Activated CD4-positive, alpha-beta T cell treated with anti-CD3 and anti-CD28 coated beads, Interleukin-2, amount 10 ng/mL, durations not matched to agents 24 days and 14 days (primary cell): ENCODE measurements around the gene MYH15. TPM values are rescaled to one million over a fixed set of nuclear protein-coding genes. Genes with fewer than 3 reads are reported as not detected.
"Not testable (repeated sequence)": the region's sequence is repeated elsewhere in the genome, so short reads cannot be mapped to it uniquely, and the experiment has no call there.

Experiments used
- DNase-seq: peaks from one replicate; pipeline ENCODE4 v3.0.0; 2022
- H3K27ac Mint-ChIP-seq: one replicate; pipeline ENCODE4 v1.8.0; 2022; ENCODE audit warnings: mild to moderate bottlenecking, mixed read lengths
- H3K27me3 Mint-ChIP-seq: one replicate; pipeline ENCODE4 v1.8.0; 2022; ENCODE audit warnings: mixed read lengths
- H3K36me3 Mint-ChIP-seq: one replicate; pipeline ENCODE4 v1.8.0; 2022; ENCODE audit warnings: low read depth, mild to moderate bottlenecking, mixed read lengths
- H3K4me1 Mint-ChIP-seq: one replicate; pipeline ENCODE4 v1.8.0; 2021; ENCODE audit warnings: mixed read lengths
- H3K4me3 Mint-ChIP-seq: one replicate; pipeline ENCODE4 v1.8.0; 2022; ENCODE audit warnings: mild to moderate bottlenecking, moderate library complexity, mixed read lengths
- H3K9me3 Mint-ChIP-seq: one replicate; pipeline ENCODE4 v1.8.0; 2021; ENCODE audit warnings: mixed read lengths
- intact Hi-C: fragments of 100-400 bp; cut with micrococcal nuclease; formaldehyde crosslinking; loops from one replicate; pipeline ENCODE4 v1.15.1; 2023
- total RNA-seq: library from RNA; stranded (reverse); gene quantifications from 2 replicates; pipeline ENCODE4 v1.2.3, GENCODE V29; 2022

MYH15 gene
- total RNA-seq, 1 donor from 2014 or later = 0.12 TPM

DNA sequence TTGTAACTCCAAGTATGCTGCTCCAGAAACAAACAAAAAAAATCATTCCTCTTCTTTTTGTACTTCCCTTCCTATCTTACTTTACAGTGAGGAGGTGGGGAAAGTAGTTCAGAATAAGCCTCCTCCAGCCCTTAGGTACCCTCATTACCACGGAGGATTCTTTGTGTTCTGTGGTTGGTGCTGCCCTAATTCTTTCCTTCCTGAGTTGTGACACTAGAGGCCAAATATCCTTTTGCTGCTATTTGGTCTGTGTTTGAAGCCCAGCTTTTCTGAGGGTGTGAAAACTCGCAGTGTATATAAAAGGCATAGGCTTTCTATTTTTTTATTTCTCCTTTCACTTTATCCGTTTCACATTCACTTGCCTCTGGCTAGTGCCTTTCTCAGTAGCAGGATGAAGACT, 115.8 kb downstream of the MYH15 start:
- Mint-ChIP-seq H3K27ac (no peak overlapping the region), H3K27me3 (peaks cover 13% of the 10 kb centered on the region), H3K4me1 (peaks cover 2% of the 10 kb centered on the region), H3K9me3 (peaks cover 8% of the 10 kb centered on the region), H3K36me3 (no peaks in the 10 kb centered on the region), H3K4me3 (no peak overlapping the region)
- DNase-seq = no peak
- intact Hi-C loops = no loop called here

DNA sequence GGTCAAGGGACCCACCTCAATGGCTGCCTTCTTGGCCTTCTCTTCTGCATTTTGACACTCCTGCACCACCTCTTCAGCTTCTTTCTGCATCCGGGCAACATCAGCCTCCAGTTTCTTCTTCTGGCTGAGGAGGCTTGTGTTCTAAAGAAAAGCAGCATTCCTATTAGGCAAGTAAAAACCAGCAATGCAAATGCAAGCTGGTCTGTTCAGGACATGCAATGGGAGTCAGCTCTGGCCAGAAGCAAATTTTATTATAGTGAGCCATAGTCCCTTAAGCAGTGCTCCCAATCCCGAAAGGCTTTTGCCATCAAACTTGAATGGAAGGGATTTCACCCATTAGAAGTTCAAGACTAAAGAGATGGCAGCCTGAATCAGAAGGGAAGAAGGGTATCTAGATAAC, 116.4 kb downstream of the MYH15 start:
- Mint-ChIP-seq H3K4me1 (peaks cover 5% of the 10 kb centered on the region), H3K27me3 (peaks cover 13% of the 10 kb centered on the region), H3K27ac (no peak overlapping the region), H3K4me3 (no peak overlapping the region), H3K36me3 (no peaks in the 10 kb centered on the region), H3K9me3 (peaks cover 7% of the 10 kb centered on the region)
- no peak for DNase-seq
- intact Hi-C loops = no loop called here

DNA sequence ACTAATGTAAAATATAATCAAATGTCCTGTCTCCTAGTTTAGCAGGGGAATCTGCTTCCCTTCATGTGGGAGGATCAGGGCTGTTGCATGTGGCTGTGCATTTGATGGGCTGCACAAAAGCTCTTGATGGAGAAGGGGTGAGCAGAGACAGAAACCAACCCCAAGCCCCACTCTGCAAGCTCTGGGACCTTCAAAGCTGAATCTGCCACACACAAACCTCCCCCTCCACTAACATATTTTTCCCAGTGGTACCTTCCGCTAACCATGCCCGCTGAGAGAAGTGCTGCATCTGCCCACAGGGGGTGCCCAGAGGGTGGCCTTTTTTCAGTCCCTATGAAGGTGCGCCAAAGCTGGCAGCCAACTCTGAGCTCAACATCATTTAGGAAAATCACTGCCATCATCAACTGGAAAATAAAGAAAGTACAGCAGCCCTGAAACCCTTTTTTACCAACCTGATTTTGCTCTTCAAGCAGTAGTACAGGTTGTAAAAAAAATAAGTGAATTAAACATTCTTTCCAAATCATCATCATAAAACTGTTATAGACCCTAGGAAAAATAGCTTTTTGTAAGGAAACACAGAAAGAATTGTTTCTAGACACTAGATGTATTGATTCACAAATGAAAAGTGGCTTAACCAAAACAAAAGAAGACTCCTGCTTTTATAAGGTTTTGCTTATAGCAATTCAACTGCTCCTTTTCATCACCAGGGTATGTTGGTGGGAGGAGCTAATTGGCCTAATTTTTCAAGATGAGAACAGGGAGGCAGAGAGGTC, 117.1 kb downstream of the MYH15 start:
- Mint-ChIP-seq H3K36me3 (no peaks in the 10 kb centered on the region), H3K9me3 (peaks cover 7% of the 10 kb centered on the region), H3K4me1 (peaks cover 9% of the 10 kb centered on the region), H3K27me3 (peaks cover 13% of the 10 kb centered on the region), H3K4me3 (no peak overlapping the region), H3K27ac (no peak overlapping the region)
- no peak for DNase-seq
- intact Hi-C loops = no loop called here

- Mint-ChIP-seq H3K9me3 (peaks cover 7% of the 10 kb centered on the region), H3K4me3 (no peak overlapping the region)
- intact Hi-C loops = no loop called here
Observed at GRCh38 chr3:108391917-108392593, 118.3 kb downstream of the MYH15 start.

GRCh38 chr3:108389372-108389771, 121.0 kb downstream of the MYH15 start:
- H3K4me1 Mint-ChIP-seq = peaks cover 18% of the 10 kb centered on the region
- no peak for DNase-seq
- H3K27me3 Mint-ChIP-seq = peaks cover 11% of the 10 kb centered on the region
- intact Hi-C loops = loop anchor here (2.0 to 5.0 kb wide), 4 partner anchors 167 to 462 kb away; partner anchors contain the start of gene IFT57
- H3K9me3 Mint-ChIP-seq = peaks cover 7% of the 10 kb centered on the region
- H3K36me3 Mint-ChIP-seq = no peaks in the 10 kb centered on the region
- H3K27ac Mint-ChIP-seq = no peak overlapping the region
- H3K4me3 Mint-ChIP-seq = no peak overlapping the region

More at GRCh38 chr3:108391917-108392593, 118.3 kb downstream of the MYH15 start:
- H3K27me3 Mint-ChIP-seq = peaks cover 11% of the 10 kb centered on the region
- DNase-seq = no peak
- no peaks in the 10 kb centered on the region for H3K36me3 Mint-ChIP-seq
- H3K4me1 Mint-ChIP-seq = peaks cover 19% of the 10 kb centered on the region
- H3K27ac Mint-ChIP-seq = no peak overlapping the region

GRCh38 chr3:108388136-108389132, 122.0 kb downstream of the MYH15 start:
- Mint-ChIP-seq H3K36me3 (no peaks in the 10 kb centered on the region), H3K4me3 (peak overlapping the region; percentile 13), H3K27me3 (peaks cover 11% of the 10 kb centered on the region), H3K27ac (peak overlapping the region; percentile 80), H3K4me1 (peaks cover 18% of the 10 kb centered on the region), H3K9me3 (peaks cover 7% of the 10 kb centered on the region)
- no peak for DNase-seq
- intact Hi-C loops = loop anchor here (1.0 to 5.0 kb wide), 7 partner anchors 45 to 461 kb away; partner anchors contain the start of genes HHLA2 and IFT57

GRCh38 chr3:108387063-108387462, 123.3 kb downstream of the MYH15 start:
- no peak for DNase-seq
- Mint-ChIP-seq H3K27me3 (peaks cover 7% of the 10 kb centered on the region), H3K9me3 (peaks cover 4% of the 10 kb centered on the region), H3K4me1 (peaks cover 18% of the 10 kb centered on the region), H3K4me3 (no peak overlapping the region), H3K36me3 (no peaks in the 10 kb centered on the region), H3K27ac (no peak overlapping the region)
- intact Hi-C loops = loop anchor here (5.0 kb wide), 3 partner anchors 255 to 460 kb away; no protein-coding TSS in a partner anchor

DNA sequence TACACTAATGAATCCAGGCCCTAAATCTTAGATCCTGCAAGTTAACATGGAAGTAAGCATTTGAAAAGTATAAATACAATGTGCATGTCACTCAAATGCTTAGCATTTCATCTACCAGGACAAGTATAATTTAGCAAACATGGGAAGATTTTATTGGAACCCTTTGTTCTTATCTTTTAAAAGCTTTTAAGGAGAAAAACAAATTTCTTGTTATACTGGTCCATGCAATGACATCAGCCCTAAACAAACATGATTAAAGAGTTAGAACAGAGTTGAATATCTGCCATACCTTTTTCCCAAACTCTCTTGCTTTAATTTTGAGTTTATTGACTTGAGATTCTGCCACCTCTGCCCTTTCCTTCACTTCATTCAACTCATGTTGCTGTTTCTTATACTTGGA, 127.1 kb downstream of the MYH15 start:
- no peaks in the 10 kb centered on the region for H3K9me3 Mint-ChIP-seq
- no peaks in the 10 kb centered on the region for H3K27me3 Mint-ChIP-seq
- H3K4me3 Mint-ChIP-seq = no peak overlapping the region
- no peak for DNase-seq
- peaks cover 13% of the 10 kb centered on the region for H3K4me1 Mint-ChIP-seq
- intact Hi-C loops = no loop called here
- no peaks in the 10 kb centered on the region for H3K36me3 Mint-ChIP-seq
- H3K27ac Mint-ChIP-seq = no peak overlapping the region

GRCh38 chr3:108381529-108382140, 128.8 kb downstream of the MYH15 start:
- Mint-ChIP-seq H3K27ac (no peak overlapping the region), H3K36me3 (peaks cover 3% of the 10 kb centered on the region), H3K4me3 (no peak overlapping the region), H3K9me3 (peaks cover 4% of the 10 kb centered on the region), H3K27me3 (no peaks in the 10 kb centered on the region), H3K4me1 (peaks cover 2% of the 10 kb centered on the region)
- DNase-seq = no peak
- intact Hi-C loops = no loop called here

- intact Hi-C loops = no loop called here
- Mint-ChIP-seq H3K36me3 (peaks cover 3% of the 10 kb centered on the region), H3K9me3 (peaks cover 4% of the 10 kb centered on the region), H3K4me1 (peaks cover 2% of the 10 kb centered on the region), H3K27me3 (no peaks in the 10 kb centered on the region), H3K4me3 (no peak overlapping the region), H3K27ac (no peak overlapping the region)
- DNase-seq = no peak
Observed at GRCh38 chr3:108380128-108380795, 130.1 kb downstream of the MYH15 start.

GRCh38 chr3:108378952-108379342, 131.4 kb downstream of the MYH15 start:
- intact Hi-C loops, H3K9me3 Mint-ChIP-seq, H3K4me1 Mint-ChIP-seq, H3K36me3 Mint-ChIP-seq, DNase-seq, H3K4me3 Mint-ChIP-seq, H3K27ac Mint-ChIP-seq, H3K27me3 Mint-ChIP-seq: not testable (repeated sequence)

- Mint-ChIP-seq H3K27ac (no peak overlapping the region), H3K9me3 (peaks cover 4% of the 10 kb centered on the region), H3K4me1 (peaks cover 2% of the 10 kb centered on the region), H3K36me3 (peaks cover 3% of the 10 kb centered on the region), H3K4me3 (no peak overlapping the region), H3K27me3 (no peaks in the 10 kb centered on the region)
- DNase-seq = no peak
- intact Hi-C loops = no loop called here
Observed at GRCh38 chr3:108378153-108378951, 132.0 kb downstream of the MYH15 start.
